Measurements from ENCODE around the gene EXOC6B.

The EXOC6B gene

GRCh38 chr2:72810165-72810564, 15.7 kb downstream of the EXOC6B start:
- TF ChIP-seq, protein P1, sequence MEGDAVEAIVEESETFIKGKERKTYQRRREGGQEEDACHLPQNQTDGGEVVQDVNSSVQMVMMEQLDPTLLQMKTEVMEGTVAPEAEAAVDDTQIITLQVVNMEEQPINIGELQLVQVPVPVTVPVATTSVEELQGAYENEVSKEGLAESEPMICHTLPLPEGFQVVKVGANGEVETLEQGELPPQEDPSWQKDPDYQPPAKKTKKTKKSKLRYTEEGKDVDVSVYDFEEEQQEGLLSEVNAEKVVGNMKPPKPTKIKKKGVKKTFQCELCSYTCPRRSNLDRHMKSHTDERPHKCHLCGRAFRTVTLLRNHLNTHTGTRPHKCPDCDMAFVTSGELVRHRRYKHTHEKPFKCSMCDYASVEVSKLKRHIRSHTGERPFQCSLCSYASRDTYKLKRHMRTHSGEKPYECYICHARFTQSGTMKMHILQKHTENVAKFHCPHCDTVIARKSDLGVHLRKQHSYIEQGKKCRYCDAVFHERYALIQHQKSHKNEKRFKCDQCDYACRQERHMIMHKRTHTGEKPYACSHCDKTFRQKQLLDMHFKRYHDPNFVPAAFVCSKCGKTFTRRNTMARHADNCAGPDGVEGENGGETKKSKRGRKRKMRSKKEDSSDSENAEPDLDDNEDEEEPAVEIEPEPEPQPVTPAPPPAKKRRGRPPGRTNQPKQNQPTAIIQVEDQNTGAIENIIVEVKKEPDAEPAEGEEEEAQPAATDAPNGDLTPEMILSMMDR (IDR thresholded peaks at IDR 0.05; ENCODE audit: insufficient read depth, low read depth, low read length, missing control alignments) = no peak
- no peak overlapping the region for H3K4me3 ChIP-seq (ENCODE audit: low read depth, low read length)
- no peak for DNase-seq (ENCODE audit: low read depth)

- no peak for DNase-seq (ENCODE audit: low read depth)
- TF ChIP-seq, protein P1 (IDR thresholded peaks at IDR 0.05; ENCODE audit: insufficient read depth, low read depth, low read length, missing control alignments) = no peak
- no peak overlapping the region for H3K4me3 ChIP-seq (ENCODE audit: low read depth, low read length)
Measured at GRCh38 chr2:72809095-72809494, 16.7 kb downstream of the EXOC6B start.

DNA sequence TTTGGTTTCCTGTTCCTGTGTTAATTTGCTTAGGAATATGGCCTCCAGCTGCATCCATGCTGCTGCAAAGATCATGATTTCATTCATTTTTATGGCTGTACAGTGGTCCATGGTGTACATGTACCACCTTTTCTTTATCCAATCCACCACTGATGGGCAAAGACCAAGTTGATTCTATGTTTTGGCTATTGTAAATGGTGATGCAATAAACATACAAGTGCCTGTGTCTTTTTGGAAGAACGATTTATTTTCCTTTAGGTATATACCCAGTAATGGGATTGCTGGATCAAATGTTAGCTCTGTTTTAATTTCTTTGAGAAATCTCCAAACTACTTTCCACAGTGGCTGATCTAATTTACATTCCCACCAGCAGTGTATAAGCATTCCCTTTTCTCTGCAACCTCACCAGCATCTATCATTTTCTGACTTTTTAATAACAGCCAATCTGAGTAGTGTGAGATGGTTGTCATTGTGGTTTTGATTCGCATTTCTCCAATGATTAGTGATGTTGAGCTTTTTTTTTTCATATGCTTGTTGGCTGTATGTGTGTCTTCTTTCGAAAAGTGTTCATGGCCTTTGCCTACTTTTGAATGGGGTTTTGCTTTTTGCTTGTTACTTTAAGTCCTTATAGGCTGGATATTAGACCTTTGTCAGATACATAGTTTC, 19.4 kb downstream of the EXOC6B start:
- no peak for DNase-seq (ENCODE audit: low read depth)
- H3K4me3 ChIP-seq (ENCODE audit: low read depth, low read length) = no peak overlapping the region
- TF ChIP-seq, protein P1 (IDR thresholded peaks at IDR 0.05; ENCODE audit: insufficient read depth, low read depth, low read length, missing control alignments) = no peak

DNA sequence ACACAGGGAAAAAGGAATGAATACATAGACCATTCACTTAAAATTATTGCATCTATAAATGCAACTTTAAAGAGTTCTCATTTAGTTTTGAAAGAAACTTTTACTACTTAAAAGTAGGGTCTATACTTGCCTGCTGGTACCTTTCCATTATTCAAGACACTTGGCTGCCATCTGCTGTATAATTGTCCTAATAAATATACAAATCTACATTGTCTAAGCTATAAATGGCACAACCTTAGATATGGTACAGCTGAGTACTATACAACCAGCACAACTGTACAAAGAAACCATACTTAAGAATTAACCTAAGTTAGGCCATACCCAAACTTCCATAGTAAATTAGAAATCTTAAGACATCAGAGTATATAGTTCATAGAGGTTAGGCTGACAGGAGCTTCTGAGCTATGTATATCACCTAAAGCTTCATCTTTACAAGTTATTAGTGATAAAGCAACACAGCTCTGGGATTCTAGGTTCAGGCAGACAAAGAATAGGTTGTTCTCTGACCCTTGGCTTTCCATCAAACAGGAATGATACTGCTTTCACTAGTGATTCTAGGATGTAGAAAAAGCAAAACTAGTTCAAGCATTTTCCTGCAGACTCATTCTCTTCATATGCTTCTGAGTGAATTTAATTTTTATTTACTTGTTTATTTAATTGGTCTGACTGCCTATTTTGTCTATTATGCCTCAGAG, 22.1 kb downstream of the EXOC6B start:
- H3K4me3 ChIP-seq (ENCODE audit: low read depth, low read length) = no peak overlapping the region
- no peak for DNase-seq (ENCODE audit: low read depth)
- TF ChIP-seq, protein P1 (IDR thresholded peaks at IDR 0.05; ENCODE audit: insufficient read depth, low read depth, low read length, missing control alignments) = no peak

DNA sequence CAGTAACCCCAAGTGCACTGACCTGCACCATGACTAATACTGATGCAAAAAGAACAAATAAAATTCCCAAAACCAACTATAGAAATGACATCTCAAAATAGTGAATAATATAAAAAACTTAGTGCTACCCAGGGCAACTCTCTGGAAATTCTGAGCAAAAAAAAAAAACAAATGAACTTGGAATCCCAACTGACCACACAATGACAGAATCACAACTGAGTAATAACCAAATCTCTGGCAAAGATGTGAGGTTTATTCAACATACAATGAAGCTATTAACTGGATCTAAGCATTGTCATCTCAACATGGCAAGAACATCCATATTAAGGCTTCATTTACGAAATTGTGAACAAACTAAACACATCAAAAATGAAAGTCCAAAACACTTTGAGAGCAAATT, 22.7 kb downstream of the EXOC6B start:
- no peak overlapping the region for H3K4me3 ChIP-seq (ENCODE audit: low read depth, low read length)
- TF ChIP-seq, protein P1 (IDR thresholded peaks at IDR 0.05; ENCODE audit: insufficient read depth, low read depth, low read length, missing control alignments) = no peak
- no peak for DNase-seq (ENCODE audit: low read depth)

GRCh38 chr2:72800492-72800891, 25.3 kb downstream of the EXOC6B start:
- no peak overlapping the region for H3K4me3 ChIP-seq (ENCODE audit: low read depth, low read length)
- TF ChIP-seq, protein P1 (IDR thresholded peaks at IDR 0.05; ENCODE audit: insufficient read depth, low read depth, low read length, missing control alignments) = no peak

More at GRCh38 chr2:72800492-72800891, 25.3 kb downstream of the EXOC6B start:
- DNase-seq (ENCODE audit: low read depth) = no peak
